ENCODE data around the gene HEXA.

- TF ChIP-seq, protein P1, sequence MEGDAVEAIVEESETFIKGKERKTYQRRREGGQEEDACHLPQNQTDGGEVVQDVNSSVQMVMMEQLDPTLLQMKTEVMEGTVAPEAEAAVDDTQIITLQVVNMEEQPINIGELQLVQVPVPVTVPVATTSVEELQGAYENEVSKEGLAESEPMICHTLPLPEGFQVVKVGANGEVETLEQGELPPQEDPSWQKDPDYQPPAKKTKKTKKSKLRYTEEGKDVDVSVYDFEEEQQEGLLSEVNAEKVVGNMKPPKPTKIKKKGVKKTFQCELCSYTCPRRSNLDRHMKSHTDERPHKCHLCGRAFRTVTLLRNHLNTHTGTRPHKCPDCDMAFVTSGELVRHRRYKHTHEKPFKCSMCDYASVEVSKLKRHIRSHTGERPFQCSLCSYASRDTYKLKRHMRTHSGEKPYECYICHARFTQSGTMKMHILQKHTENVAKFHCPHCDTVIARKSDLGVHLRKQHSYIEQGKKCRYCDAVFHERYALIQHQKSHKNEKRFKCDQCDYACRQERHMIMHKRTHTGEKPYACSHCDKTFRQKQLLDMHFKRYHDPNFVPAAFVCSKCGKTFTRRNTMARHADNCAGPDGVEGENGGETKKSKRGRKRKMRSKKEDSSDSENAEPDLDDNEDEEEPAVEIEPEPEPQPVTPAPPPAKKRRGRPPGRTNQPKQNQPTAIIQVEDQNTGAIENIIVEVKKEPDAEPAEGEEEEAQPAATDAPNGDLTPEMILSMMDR (IDR thresholded peaks at IDR 0.05 in 4 of 5, conservative IDR thresholded peaks at IDR 0.05 in 1 of 5), result no peak
- TF ChIP-seq POLR2A (IDR thresholded peaks at IDR 0.05), result no peak
Observed at GRCh38 chr15:72375501-72375845, 341 bp downstream of the HEXA start.
